Measurements from ENCODE around the gene APOBEC3A. TPM values are rescaled to one million over a fixed set of nuclear protein-coding genes. Genes with fewer than 3 reads are reported as not detected.

The APOBEC3A gene
- total and polyA plus RNA-seq, 2 of the 4 experiments (the other 2 are of a cell fraction), result not detected

DNA sequence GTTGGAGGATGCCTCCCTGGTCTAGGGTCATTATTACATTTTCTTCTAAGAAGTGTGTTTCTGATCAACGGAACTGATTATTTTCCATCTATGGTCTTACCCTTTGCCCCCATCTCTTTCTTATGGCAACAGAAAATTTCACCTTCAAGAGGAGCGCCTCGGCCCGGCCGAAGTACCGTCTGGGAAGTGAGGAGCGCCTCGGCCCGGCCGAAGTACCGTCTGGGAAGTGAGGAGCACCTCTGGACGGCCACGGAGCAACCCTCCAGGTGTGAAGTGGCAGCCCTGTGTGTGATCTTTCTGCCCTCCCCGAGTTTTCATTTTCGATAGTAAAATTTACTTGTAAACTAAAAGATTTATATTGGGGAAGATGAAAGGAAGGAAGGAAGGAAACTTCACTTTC lies 53.5 kb downstream of the APOBEC3A start:
- Histone ChIP-seq H2BK20ac (ENCODE audit: low read depth, low read length) (no peak overlapping the region), H2BK5ac (ENCODE audit: low read depth, low read length, poor library complexity, severe bottlenecking) (no peak overlapping the region), H2AK5ac (ENCODE audit: low read depth, low read length) (no peak overlapping the region), H3K9me3 (ENCODE audit: control insufficient read depth, insufficient read depth, low read length) (no peaks in the 10 kb centered on the region), H4K5ac (ENCODE audit: low read depth, low read length) (no peak overlapping the region), H3K9me1 (ENCODE audit: insufficient read depth, low read length) (0 out of 2 replicates have a peak, but pooled peaks cover 4% of the 10 kb centered on the region), H3K9ac (ENCODE audit: low read depth, low read length) (no peak overlapping the region), H3K27me3 (ENCODE audit: control insufficient read depth, insufficient read depth, low read length) (no peaks in the 10 kb centered on the region), H2AFZ (replicated peaks; ENCODE audit: low read length, poor library complexity) (no peak overlapping the region), H3K56ac (ENCODE audit: extremely low read depth, insufficient read depth, low read length) (no peak overlapping the region), H3K4ac (ENCODE audit: low read depth, low read length) (no peak overlapping the region), H3K36me3 (ENCODE audit: control insufficient read depth, insufficient read depth, low read length) (no peaks in the 10 kb centered on the region), H3K27ac (ENCODE audit: insufficient read depth, low read length) (no peak overlapping the region), H3K18ac (ENCODE audit: low read depth, low read length) (no peak overlapping the region), H4K91ac (ENCODE audit: insufficient read depth, low read depth, low read length) (no peak overlapping the region), H3K4me3 (ENCODE audit: insufficient read depth, low read depth, low read length) (no peak overlapping the region), H4K20me1 (ENCODE audit: insufficient read depth, low read length) (no peaks in the 10 kb centered on the region), H3K79me1 (ENCODE audit: low read depth in 1 of 2, low read length in 2 of 2) (peaks cover 5 to 18% of the 10 kb centered on the region in 2 experiments; a peak in 3 of 4 replicates), H3K4me1 (ENCODE audit: control insufficient read depth, insufficient read depth, low read length) (peaks cover 5% of the 10 kb centered on the region), H2AK9ac (replicated peaks; ENCODE audit: low read depth, low read length, poor library complexity) (no peak overlapping the region), H2BK15ac (ENCODE audit: low read depth, low read length) (no peak overlapping the region), H4K8ac (ENCODE audit: low read depth in 2 of 2, low read length in 2 of 2) (no peak overlapping the region), H3K23ac (ENCODE audit: low read depth, low read length) (no peak overlapping the region), H3K4me2 (ENCODE audit: low read depth, low read length) (no peak overlapping the region), H3K14ac (replicated peaks; ENCODE audit: low read depth, low read length) (no peak overlapping the region), H2BK120ac (ENCODE audit: low read depth, low read length) (no peak overlapping the region)
- no TSS peak for BruUV-seq (replicated peaks)
- ChIA-PET POLR2A (ENCODE audit: unreplicated experiment) (no interaction called here), CTCF (no interaction called here)
- no CpG with 5 or more reads among the region's 15 CpGs for WGBS, 2 experiments (ENCODE audit: extremely low coverage in 2 of 2, insufficient read length in 1 of 2)
- intact Hi-C loops (cut with micrococcal nuclease) (no loop called here), dilution Hi-C loops (cut with HindIII; ENCODE audit: low sequenced_read_pairs, unreplicated experiment) (no loop called here), in situ Hi-C loops (cut with MboI; ENCODE audit: low sequenced_read_pairs) (loop anchor here (5.0 kb wide), 1 partner anchor 111 kb away; no protein-coding TSS in a partner anchor)
- no peak for ATAC-seq (ENCODE audit: low read depth)
- DNase-seq, result no peak
- TF ChIP-seq USF2 (IDR thresholded peaks at IDR 0.05; ENCODE audit: low read depth, low read length), result no peak
- TF ChIP-seq, protein P1, sequence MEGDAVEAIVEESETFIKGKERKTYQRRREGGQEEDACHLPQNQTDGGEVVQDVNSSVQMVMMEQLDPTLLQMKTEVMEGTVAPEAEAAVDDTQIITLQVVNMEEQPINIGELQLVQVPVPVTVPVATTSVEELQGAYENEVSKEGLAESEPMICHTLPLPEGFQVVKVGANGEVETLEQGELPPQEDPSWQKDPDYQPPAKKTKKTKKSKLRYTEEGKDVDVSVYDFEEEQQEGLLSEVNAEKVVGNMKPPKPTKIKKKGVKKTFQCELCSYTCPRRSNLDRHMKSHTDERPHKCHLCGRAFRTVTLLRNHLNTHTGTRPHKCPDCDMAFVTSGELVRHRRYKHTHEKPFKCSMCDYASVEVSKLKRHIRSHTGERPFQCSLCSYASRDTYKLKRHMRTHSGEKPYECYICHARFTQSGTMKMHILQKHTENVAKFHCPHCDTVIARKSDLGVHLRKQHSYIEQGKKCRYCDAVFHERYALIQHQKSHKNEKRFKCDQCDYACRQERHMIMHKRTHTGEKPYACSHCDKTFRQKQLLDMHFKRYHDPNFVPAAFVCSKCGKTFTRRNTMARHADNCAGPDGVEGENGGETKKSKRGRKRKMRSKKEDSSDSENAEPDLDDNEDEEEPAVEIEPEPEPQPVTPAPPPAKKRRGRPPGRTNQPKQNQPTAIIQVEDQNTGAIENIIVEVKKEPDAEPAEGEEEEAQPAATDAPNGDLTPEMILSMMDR (conservative IDR thresholded peaks at IDR 0.05; ENCODE audit: low read depth, low read length), result no peak
- no peak for TF ChIP-seq BHLHE40 (IDR thresholded peaks at IDR 0.05; ENCODE audit: low read depth, low read length)
- no peak for TF ChIP-seq MAZ (IDR thresholded peaks at IDR 0.05; ENCODE audit: borderline replicate concordance, low read depth, low read length)
- no peak for TF ChIP-seq NFE2L2 (IDR thresholded peaks at IDR 0.05; ENCODE audit: low read depth, low read length)
- no peak for TF ChIP-seq RAD21 (IDR thresholded peaks at IDR 0.05; ENCODE audit: low read length)
- no peak for TF ChIP-seq MAFK (IDR thresholded peaks at IDR 0.05; ENCODE audit: low read depth, low read length)
- TF ChIP-seq CEBPB (IDR thresholded peaks at IDR 0.05; ENCODE audit: low read depth, low read length), result no peak
- TF ChIP-seq, protein P2, sequence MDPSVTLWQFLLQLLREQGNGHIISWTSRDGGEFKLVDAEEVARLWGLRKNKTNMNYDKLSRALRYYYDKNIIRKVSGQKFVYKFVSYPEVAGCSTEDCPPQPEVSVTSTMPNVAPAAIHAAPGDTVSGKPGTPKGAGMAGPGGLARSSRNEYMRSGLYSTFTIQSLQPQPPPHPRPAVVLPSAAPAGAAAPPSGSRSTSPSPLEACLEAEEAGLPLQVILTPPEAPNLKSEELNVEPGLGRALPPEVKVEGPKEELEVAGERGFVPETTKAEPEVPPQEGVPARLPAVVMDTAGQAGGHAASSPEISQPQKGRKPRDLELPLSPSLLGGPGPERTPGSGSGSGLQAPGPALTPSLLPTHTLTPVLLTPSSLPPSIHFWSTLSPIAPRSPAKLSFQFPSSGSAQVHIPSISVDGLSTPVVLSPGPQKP (IDR thresholded peaks at IDR 0.05; ENCODE audit: borderline replicate concordance, low read depth, low read length), result no peak
- TF ChIP-seq MXI1 (IDR thresholded peaks at IDR 0.05; ENCODE audit: borderline replicate concordance, low read depth, low read length), result no peak
- no peak for TF ChIP-seq RFX5 (IDR thresholded peaks at IDR 0.05; ENCODE audit: low read depth, low read length)
- no peak for TF ChIP-seq RCOR1 (IDR thresholded peaks at IDR 0.05; ENCODE audit: insufficient replicate concordance, low read length)
